Measurements from ENCODE around the gene NEURL3. TPM values are rescaled to one million over a fixed set of nuclear protein-coding genes. Genes with fewer than 3 reads are reported as not detected.

NEURL3 gene
- total and polyA plus RNA-seq, 2 of the 8 experiments (the other 6 are each of a cell fraction or from before 2014, with no cell fraction given): not detected

DNA sequence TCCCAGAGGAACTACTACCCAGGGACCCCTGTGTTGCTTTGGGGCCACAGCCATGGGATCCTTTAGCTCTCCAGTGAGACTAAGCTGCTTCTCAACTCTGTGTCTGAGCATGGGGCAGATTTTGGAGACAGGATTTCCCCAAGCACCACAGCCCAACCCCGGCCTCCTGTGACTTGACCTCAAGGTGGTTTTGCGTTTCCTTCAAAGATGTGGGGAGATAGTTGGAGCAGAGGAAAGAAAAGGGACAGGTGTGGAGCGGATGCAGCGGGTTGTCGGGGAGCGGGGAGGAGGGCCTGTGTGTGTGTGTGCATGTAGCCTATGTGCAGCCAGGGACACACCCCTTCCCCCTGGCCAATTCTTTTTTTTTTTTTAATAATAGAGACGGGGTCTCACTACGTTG lies 41.6 kb upstream of the NEURL3 start (continued):
- TF ChIP-seq, protein P1, sequence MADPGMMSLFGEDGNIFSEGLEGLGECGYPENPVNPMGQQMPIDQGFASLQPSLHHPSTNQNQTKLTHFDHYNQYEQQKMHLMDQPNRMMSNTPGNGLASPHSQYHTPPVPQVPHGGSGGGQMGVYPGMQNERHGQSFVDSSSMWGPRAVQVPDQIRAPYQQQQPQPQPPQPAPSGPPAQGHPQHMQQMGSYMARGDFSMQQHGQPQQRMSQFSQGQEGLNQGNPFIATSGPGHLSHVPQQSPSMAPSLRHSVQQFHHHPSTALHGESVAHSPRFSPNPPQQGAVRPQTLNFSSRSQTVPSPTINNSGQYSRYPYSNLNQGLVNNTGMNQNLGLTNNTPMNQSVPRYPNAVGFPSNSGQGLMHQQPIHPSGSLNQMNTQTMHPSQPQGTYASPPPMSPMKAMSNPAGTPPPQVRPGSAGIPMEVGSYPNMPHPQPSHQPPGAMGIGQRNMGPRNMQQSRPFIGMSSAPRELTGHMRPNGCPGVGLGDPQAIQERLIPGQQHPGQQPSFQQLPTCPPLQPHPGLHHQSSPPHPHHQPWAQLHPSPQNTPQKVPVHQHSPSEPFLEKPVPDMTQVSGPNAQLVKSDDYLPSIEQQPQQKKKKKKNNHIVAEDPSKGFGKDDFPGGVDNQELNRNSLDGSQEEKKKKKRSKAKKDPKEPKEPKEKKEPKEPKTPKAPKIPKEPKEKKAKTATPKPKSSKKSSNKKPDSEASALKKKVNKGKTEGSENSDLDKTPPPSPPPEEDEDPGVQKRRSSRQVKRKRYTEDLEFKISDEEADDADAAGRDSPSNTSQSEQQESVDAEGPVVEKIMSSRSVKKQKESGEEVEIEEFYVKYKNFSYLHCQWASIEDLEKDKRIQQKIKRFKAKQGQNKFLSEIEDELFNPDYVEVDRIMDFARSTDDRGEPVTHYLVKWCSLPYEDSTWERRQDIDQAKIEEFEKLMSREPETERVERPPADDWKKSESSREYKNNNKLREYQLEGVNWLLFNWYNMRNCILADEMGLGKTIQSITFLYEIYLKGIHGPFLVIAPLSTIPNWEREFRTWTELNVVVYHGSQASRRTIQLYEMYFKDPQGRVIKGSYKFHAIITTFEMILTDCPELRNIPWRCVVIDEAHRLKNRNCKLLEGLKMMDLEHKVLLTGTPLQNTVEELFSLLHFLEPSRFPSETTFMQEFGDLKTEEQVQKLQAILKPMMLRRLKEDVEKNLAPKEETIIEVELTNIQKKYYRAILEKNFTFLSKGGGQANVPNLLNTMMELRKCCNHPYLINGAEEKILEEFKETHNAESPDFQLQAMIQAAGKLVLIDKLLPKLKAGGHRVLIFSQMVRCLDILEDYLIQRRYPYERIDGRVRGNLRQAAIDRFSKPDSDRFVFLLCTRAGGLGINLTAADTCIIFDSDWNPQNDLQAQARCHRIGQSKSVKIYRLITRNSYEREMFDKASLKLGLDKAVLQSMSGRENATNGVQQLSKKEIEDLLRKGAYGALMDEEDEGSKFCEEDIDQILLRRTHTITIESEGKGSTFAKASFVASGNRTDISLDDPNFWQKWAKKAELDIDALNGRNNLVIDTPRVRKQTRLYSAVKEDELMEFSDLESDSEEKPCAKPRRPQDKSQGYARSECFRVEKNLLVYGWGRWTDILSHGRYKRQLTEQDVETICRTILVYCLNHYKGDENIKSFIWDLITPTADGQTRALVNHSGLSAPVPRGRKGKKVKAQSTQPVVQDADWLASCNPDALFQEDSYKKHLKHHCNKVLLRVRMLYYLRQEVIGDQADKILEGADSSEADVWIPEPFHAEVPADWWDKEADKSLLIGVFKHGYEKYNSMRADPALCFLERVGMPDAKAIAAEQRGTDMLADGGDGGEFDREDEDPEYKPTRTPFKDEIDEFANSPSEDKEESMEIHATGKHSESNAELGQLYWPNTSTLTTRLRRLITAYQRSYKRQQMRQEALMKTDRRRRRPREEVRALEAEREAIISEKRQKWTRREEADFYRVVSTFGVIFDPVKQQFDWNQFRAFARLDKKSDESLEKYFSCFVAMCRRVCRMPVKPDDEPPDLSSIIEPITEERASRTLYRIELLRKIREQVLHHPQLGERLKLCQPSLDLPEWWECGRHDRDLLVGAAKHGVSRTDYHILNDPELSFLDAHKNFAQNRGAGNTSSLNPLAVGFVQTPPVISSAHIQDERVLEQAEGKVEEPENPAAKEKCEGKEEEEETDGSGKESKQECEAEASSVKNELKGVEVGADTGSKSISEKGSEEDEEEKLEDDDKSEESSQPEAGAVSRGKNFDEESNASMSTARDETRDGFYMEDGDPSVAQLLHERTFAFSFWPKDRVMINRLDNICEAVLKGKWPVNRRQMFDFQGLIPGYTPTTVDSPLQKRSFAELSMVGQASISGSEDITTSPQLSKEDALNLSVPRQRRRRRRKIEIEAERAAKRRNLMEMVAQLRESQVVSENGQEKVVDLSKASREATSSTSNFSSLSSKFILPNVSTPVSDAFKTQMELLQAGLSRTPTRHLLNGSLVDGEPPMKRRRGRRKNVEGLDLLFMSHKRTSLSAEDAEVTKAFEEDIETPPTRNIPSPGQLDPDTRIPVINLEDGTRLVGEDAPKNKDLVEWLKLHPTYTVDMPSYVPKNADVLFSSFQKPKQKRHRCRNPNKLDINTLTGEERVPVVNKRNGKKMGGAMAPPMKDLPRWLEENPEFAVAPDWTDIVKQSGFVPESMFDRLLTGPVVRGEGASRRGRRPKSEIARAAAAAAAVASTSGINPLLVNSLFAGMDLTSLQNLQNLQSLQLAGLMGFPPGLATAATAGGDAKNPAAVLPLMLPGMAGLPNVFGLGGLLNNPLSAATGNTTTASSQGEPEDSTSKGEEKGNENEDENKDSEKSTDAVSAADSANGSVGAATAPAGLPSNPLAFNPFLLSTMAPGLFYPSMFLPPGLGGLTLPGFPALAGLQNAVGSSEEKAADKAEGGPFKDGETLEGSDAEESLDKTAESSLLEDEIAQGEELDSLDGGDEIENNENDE (IDR thresholded peaks at IDR 0.05; ENCODE audit: insufficient replicate concordance, low read length): no peak
- no peak for TF ChIP-seq JUND (IDR thresholded peaks at IDR 0.05; ENCODE audit: low read length)
- no peak for TF ChIP-seq POLR2AphosphoS5 (IDR thresholded peaks at IDR 0.05; ENCODE audit: low read depth, low read length)
- TF ChIP-seq BACH1 (IDR thresholded peaks at IDR 0.05; ENCODE audit: low read length): no peak
- TF ChIP-seq SRF (IDR thresholded peaks at IDR 0.05; ENCODE audit: low read depth, low read length): no peak
- no peak for TF ChIP-seq EZH2 (IDR thresholded peaks at IDR 0.05; ENCODE audit: low read depth, low read length, severe bottlenecking)
- TF ChIP-seq, protein P2, sequence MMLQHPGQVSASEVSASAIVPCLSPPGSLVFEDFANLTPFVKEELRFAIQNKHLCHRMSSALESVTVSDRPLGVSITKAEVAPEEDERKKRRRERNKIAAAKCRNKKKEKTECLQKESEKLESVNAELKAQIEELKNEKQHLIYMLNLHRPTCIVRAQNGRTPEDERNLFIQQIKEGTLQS (IDR thresholded peaks at IDR 0.05; ENCODE audit: insufficient read depth, low read depth, low read length): no peak
- TF ChIP-seq RBBP5 (IDR thresholded peaks at IDR 0.05; ENCODE audit: borderline replicate concordance, low read depth, low read length): no peak
- TF ChIP-seq PHF8 (conservative IDR thresholded peaks at IDR 0.05; ENCODE audit: low read depth, low read length): no peak
- no peak for TF ChIP-seq CBX5 (IDR thresholded peaks at IDR 0.05; ENCODE audit: low read depth, low read length)

Data from H1 (cell line).